Measurements from ENCODE around the gene IL17RB. TPM values are rescaled to one million over a fixed set of nuclear protein-coding genes. Genes with fewer than 3 reads are reported as not detected.

IL17RB gene
- total RNA-seq, 2 donors from 2014 or later = 2.3 TPM; not detected in 1

DNA sequence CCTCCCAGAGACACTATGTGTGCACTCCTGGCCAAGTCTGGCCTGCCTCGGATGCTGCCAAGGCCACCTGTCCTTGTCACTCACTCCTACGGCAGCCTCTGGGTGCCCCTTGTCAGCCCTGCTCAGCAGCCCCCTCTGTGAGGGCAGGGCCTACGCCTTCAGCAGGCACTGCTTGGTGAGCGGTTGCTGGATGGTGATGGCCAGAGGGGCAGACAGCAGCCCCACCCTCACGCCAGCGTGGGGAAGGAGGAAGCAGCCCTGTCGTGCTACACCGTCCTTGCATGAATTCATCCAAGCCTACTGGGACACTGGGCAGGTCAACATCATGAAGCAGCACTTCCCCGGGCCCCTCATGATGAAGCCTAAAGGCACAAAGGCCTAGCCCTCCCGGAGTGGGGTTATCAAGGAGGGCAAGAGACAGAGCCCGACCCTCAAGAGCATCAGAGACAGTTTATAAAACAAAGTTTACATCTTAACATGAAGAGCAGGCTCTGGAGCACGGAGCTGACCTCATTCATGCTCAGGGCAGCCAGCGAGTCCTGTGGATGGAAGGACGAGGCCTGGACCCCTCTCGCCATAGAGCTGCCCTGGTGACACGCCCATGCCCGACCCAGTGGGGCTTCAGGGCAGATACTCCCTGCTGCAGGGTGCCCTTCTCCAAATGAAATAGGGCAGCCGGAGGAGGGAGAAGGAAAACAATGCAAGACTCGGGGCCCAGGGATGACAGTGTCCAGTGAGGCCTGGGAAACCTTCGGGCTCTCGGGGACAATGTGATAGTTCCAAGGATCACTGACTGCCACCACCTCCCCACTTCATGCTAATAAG is 25.4 kb upstream of the IL17RB start:
- no peak for ATAC-seq (ENCODE audit: insufficient number of reproducible peaks, low FRiP score, low read depth)
- DNase-seq (ENCODE audit: low spot score) = no peak
- TF ChIP-seq, protein P1, sequence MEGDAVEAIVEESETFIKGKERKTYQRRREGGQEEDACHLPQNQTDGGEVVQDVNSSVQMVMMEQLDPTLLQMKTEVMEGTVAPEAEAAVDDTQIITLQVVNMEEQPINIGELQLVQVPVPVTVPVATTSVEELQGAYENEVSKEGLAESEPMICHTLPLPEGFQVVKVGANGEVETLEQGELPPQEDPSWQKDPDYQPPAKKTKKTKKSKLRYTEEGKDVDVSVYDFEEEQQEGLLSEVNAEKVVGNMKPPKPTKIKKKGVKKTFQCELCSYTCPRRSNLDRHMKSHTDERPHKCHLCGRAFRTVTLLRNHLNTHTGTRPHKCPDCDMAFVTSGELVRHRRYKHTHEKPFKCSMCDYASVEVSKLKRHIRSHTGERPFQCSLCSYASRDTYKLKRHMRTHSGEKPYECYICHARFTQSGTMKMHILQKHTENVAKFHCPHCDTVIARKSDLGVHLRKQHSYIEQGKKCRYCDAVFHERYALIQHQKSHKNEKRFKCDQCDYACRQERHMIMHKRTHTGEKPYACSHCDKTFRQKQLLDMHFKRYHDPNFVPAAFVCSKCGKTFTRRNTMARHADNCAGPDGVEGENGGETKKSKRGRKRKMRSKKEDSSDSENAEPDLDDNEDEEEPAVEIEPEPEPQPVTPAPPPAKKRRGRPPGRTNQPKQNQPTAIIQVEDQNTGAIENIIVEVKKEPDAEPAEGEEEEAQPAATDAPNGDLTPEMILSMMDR (IDR thresholded peaks at IDR 0.05) = no peak
- H3K4me1 ChIP-seq (ENCODE audit: control insufficient read depth in 1 of 2, low read depth in 2 of 2) = no peaks in the 10 kb centered on the region
- H3K9me3 ChIP-seq = no peaks in the 10 kb centered on the region
- no peaks in the 10 kb centered on the region for H3K27me3 ChIP-seq (replicated peaks; ENCODE audit: insufficient read depth)
- no peaks in the 10 kb centered on the region for H3K36me3 ChIP-seq
- H3K4me3 ChIP-seq = no peak overlapping the region
- H3K27ac ChIP-seq = no peak overlapping the region

DNA sequence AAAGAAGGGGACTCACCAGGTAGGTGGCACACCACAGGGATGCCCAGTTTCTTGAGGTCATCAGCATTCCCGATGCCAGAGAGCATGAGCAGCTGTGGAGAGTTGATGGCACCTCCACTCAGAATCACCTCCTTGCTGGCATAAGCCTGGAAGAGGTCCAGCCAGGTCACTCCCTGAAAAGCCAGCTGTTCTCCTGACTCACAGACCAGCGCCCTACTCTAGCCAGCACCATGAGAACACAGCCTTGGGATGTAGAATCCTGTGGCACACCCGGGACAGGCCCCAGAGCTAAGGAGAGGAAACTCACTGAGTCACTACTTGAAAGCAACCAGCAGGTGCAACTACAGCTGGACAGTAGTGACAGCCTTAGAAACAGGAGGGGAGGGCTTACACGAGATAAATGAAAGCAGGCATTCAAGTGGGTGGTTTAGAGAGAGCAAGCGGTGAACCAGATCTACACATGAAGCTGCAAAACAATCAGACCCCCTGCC is 24.7 kb upstream of the IL17RB start:
- Histone ChIP-seq H3K27ac (no peak overlapping the region), H3K9me3 (no peaks in the 10 kb centered on the region), H3K4me1 (ENCODE audit: control insufficient read depth in 1 of 2, low read depth in 2 of 2) (no peaks in the 10 kb centered on the region), H3K4me3 (no peak overlapping the region), H3K36me3 (no peaks in the 10 kb centered on the region), H3K27me3 (replicated peaks; ENCODE audit: insufficient read depth) (no peaks in the 10 kb centered on the region)
- TF ChIP-seq, protein P1 (IDR thresholded peaks at IDR 0.05) = no peak
- no peak for DNase-seq (ENCODE audit: low spot score)
- no peak for ATAC-seq (ENCODE audit: insufficient number of reproducible peaks, low FRiP score, low read depth)

DNA sequence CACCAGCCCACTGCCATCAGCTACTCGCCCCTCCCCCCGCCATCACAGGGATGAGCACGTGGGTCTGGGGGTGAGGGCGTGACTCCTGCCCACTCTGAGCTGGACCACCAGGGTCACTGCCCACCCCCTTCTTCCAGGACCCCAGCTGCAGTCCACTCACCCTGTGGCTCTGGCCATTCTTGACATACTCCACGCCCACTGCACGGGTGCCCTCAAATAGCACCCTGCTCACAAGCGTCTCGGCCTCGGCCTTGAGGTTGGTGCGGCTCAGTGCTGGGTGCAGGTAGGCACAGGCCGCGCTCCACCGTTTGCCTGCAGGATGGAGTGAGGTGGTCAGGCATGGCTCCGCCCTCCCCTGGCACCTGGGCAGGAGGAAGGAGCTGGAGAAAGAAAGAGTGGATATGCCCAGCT is 24.0 kb upstream of the IL17RB start:
- no peak for DNase-seq (ENCODE audit: low spot score)

DNA sequence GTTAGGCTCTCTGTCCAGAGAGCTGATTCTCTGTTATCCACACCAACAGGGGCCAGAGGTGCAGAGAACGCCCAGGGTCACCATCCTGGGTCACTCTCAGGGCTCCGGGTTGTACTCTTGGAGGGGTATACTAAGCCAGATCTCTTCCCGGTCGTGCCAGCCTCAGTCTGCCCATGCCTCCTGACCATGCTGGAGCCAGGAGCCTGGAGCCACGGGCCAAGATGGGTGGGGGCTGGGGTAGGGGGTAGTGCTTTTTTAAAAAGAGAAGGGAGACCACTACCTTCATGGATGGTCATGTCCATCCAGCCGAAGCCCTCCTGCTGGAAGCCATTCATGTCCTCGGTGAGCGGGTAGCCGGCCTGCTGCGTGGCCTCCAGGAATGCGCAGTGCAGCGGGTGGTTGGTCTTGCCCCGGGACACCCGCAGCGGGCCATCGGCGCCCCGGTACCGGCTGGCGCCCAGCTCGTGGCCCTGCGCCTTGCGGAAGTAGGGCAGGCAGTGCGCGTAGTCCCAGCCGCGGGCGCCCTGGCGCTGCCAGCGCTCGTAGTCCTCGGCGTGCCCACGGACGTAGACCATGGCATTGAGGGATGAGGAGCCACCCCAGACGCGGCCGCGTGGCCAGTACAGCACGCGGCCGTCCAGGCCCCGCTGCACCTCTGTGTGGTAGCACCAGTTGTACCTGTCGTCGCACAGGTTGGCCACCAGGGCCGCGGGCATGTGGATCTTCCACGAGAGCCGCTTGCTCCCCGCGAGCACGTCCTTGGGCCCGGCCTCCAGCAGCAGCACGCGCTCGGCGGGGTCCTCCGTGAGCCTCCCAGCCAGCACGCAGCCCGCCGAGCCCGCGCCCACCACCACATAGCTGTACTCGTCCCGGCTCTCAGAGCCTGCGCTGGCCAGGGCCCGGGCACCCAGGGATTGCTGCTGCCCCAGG is 23.1 kb upstream of the IL17RB start:
- ATAC-seq (ENCODE audit: insufficient number of reproducible peaks, low FRiP score, low read depth) (no peak), DNase-seq (ENCODE audit: low spot score) (no peak)
- Histone ChIP-seq H3K4me3 (no peak overlapping the region), H3K27ac (no peak overlapping the region), H3K9me3 (no peaks in the 10 kb centered on the region), H3K4me1 (ENCODE audit: control insufficient read depth in 1 of 2, low read depth in 2 of 2) (no peaks in the 10 kb centered on the region), H3K36me3 (no peaks in the 10 kb centered on the region), H3K27me3 (replicated peaks; ENCODE audit: insufficient read depth) (no peaks in the 10 kb centered on the region)
- TF ChIP-seq, protein P1 (IDR thresholded peaks at IDR 0.05) = no peak

More for the DNA sequence above, 24.0 kb upstream of the IL17RB start:
- H3K4me3 ChIP-seq = no peak overlapping the region
- no peaks in the 10 kb centered on the region for H3K9me3 ChIP-seq
- H3K27me3 ChIP-seq (replicated peaks; ENCODE audit: insufficient read depth) = no peaks in the 10 kb centered on the region
- no peaks in the 10 kb centered on the region for H3K36me3 ChIP-seq
- ATAC-seq (ENCODE audit: insufficient number of reproducible peaks, low FRiP score, low read depth) = no peak
- TF ChIP-seq, protein P1 (IDR thresholded peaks at IDR 0.05) = no peak
- no peak overlapping the region for H3K27ac ChIP-seq
- no peaks in the 10 kb centered on the region for H3K4me1 ChIP-seq (ENCODE audit: control insufficient read depth in 1 of 2, low read depth in 2 of 2)

All from thoracic aorta (tissue), 2 donors.